ENCODE data around the gene EID2B. TPM values are rescaled to one million over a fixed set of nuclear protein-coding genes. Genes with fewer than 3 reads are reported as not detected.

Gene EID2B
- total and polyA plus RNA-seq, 12 donors, result 1.8 to 4.7 (median 3.2) TPM

GRCh38 chr19:39563408-39563807 lies 30.8 kb upstream of the EID2B start:
- Histone ChIP-seq H3K27me3 (peaks cover 0 to 34% (median 16%) of the 10 kb centered on the region in 7 donors), H3K36me3 (no peaks in the 10 kb centered on the region), H3K27ac (no peak overlapping the region), H3K4me3 (no peak overlapping the region), H3K9me3 (no peaks in the 10 kb centered on the region), H3K4me1 (peaks cover 0 to 11% (median 0%) of the 10 kb centered on the region in 9 donors)
- DNase-seq (no peak), ATAC-seq (no peak)
- TF ChIP-seq CTCF (IDR thresholded peaks at IDR 0.05), result no peak
- WGBS, 2 donors, result 72 to 87% methylated on average over 2 of the region's 2 CpGs
- intact Hi-C loops (cut with DNase I), result no loop called here

- no peak for TF ChIP-seq CTCF (IDR thresholded peaks at IDR 0.05)
- H3K4me1 ChIP-seq, result peaks cover 0 to 17% (median 0%) of the 10 kb centered on the region in 9 donors
- ATAC-seq, result no peak
- 69 to 71% methylated on average over 6 of the region's 6 CpGs for WGBS, 2 donors
- peaks cover 0 to 12% (median 0%) of the 10 kb centered on the region in 7 donors for H3K27me3 ChIP-seq
- no peak for DNase-seq
- H3K4me3 ChIP-seq, result no peak overlapping the region
- no peaks in the 10 kb centered on the region for H3K36me3 ChIP-seq
- no peaks in the 10 kb centered on the region for H3K9me3 ChIP-seq
- intact Hi-C loops (cut with DNase I), result loop anchor here in 2 of 10 donors (10.0 kb wide), 2 partner anchors 116 to 206 kb away; no protein-coding TSS in a partner anchor
- H3K27ac ChIP-seq, result peak overlapping the region in 1 of 10 donors; percentile 52
Measured at GRCh38 chr19:39558624-39559117, 26.0 kb upstream of the EID2B start.

GRCh38 chr19:39557811-39558623 lies 25.4 kb upstream of the EID2B start:
- H3K36me3 ChIP-seq, result no peaks in the 10 kb centered on the region
- no peak for DNase-seq
- intact Hi-C loops (cut with DNase I), result loop anchor here in 2 of 10 donors (10.0 kb wide), 2 partner anchors 117 to 207 kb away; no protein-coding TSS in a partner anchor
- H3K4me3 ChIP-seq, result no peak overlapping the region
- peak overlapping the region in 1 of 10 donors; percentile 52 for H3K27ac ChIP-seq
- peaks cover 0 to 14% (median 0%) of the 10 kb centered on the region in 7 donors for H3K27me3 ChIP-seq
- 77 to 79% methylated on average over 5 of the region's 5 CpGs for WGBS, 2 donors
- H3K9me3 ChIP-seq, result no peaks in the 10 kb centered on the region
- no peak for TF ChIP-seq CTCF (IDR thresholded peaks at IDR 0.05)
- H3K4me1 ChIP-seq, result peaks cover 0 to 24% (median 0%) of the 10 kb centered on the region in 9 donors
- peak in 2 of 8 donors; percentile 18 to 38 for ATAC-seq

GRCh38 chr19:39555883-39556282 lies 23.2 kb upstream of the EID2B start:
- DNase-seq, result no peak
- Histone ChIP-seq H3K36me3 (no peaks in the 10 kb centered on the region), H3K27ac (no peak overlapping the region), H3K4me1 (peaks cover 0 to 37% (median 0%) of the 10 kb centered on the region in 9 donors), H3K27me3 (peaks cover 0 to 24% (median 6%) of the 10 kb centered on the region in 7 donors), H3K9me3 (no peaks in the 10 kb centered on the region), H3K4me3 (no peak overlapping the region)
- intact Hi-C loops (cut with DNase I), result loop anchor here in 2 of 10 donors (10.0 kb wide), 2 partner anchors 119 to 209 kb away; no protein-coding TSS in a partner anchor
- TF ChIP-seq CTCF (IDR thresholded peaks at IDR 0.05), result no peak
- no peak for ATAC-seq
- 23 to 35% methylated on average over 1 of the region's 1 CpG for WGBS, 2 donors

All from heart right ventricle (tissue), 16 donors.